ENCODE results near the gene VASP. TPM values are rescaled to one million over a fixed set of nuclear protein-coding genes. Genes with fewer than 3 reads are reported as not detected.

The VASP gene
- total RNA-seq, 1 experiment from 2014 or later: 144 TPM

- peak overlapping the region; percentile 81 for H3K4me3 Mint-ChIP-seq
- CTCF ChIA-PET: interaction anchor here (0.7 to 1.5 kb wide), 6 partner anchors 13 to 149 kb away, joined by 3 to 7 read pairs (median 4); no protein-coding TSS in a partner anchor
Measured at GRCh38 chr19:45492137-45492626, 15.1 kb upstream of the VASP start.

GRCh38 chr19:45492627-45493470 lies 14.4 kb upstream of the VASP start:
- H3K4me1 Mint-ChIP-seq: peaks cover 24% of the 10 kb centered on the region
- ATAC-seq (peak; percentile 65), DNase-seq (ENCODE audit: low spot score) (peak; percentile 88)
- peak overlapping the region; percentile 81 for H3K4me3 Mint-ChIP-seq
- POLR2A ChIA-PET: interaction anchor here (0.6 kb wide), 1 partner anchor 11 kb away, joined by 4 read pairs; no protein-coding TSS in a partner anchor
- peak overlapping the region; percentile 88 for H3K27ac Mint-ChIP-seq
- CTCF ChIA-PET: interaction anchor here (0.7 to 9.1 kb wide), 7 partner anchors 7 to 149 kb away, joined by 3 to 145 read pairs (median 4); no protein-coding TSS in a partner anchor
- no peaks in the 10 kb centered on the region for H3K9me3 Mint-ChIP-seq
- H3K27me3 Mint-ChIP-seq (ENCODE audit: low read depth): peaks cover 21% of the 10 kb centered on the region
- H3K36me3 Mint-ChIP-seq: peaks cover 3% of the 10 kb centered on the region; the same call in 1 of the 2 replicates
- TF ChIP-seq ETV6 (CRISPR knock-in tag; IDR thresholded peaks at IDR 0.05): peak; percentile 80
- no peak for TF ChIP-seq SMAD4 (CRISPR knock-in tag; IDR thresholded peaks at IDR 0.05)
- 0 out of 2 replicates have a peak, but pooled peaks have one; percentile 35 for TF ChIP-seq E2F5 (CRISPR knock-in tag; IDR thresholded peaks at IDR 0.05)
- 0 out of 2 replicates have a peak, but pooled peaks have one; percentile 14 for TF ChIP-seq USF1 (CRISPR knock-in tag; IDR thresholded peaks at IDR 0.05)
- no peak for TF ChIP-seq PRDM15 (CRISPR knock-in tag; IDR thresholded peaks at IDR 0.05)

More at GRCh38 chr19:45492137-45492626, 15.1 kb upstream of the VASP start:
- Mint-ChIP-seq H3K27ac (0 out of 2 replicates have a peak overlapping the region, but pooled peaks have one; percentile 46), H3K27me3 (ENCODE audit: low read depth) (peaks cover 15% of the 10 kb centered on the region), H3K9me3 (no peaks in the 10 kb centered on the region), H3K36me3 (peaks cover 3% of the 10 kb centered on the region; the same call in 1 of the 2 replicates), H3K4me1 (peaks cover 20% of the 10 kb centered on the region)
- no peak for TF ChIP-seq RORB (CRISPR knock-in tag; IDR thresholded peaks at IDR 0.05)
- TF ChIP-seq ATF3 (CRISPR knock-in tag; conservative IDR thresholded peaks at IDR 0.05): no peak
- TF ChIP-seq GTF2I (CRISPR knock-in tag; conservative IDR thresholded peaks at IDR 0.05): peak; percentile 66; the same call in 1 of the 2 replicates
- TF ChIP-seq FOXP4 (CRISPR knock-in tag; IDR thresholded peaks at IDR 0.05): no peak
- TF ChIP-seq MLX (CRISPR knock-in tag; IDR thresholded peaks at IDR 0.05): no peak
- TF ChIP-seq JAZF1 (CRISPR knock-in tag; IDR thresholded peaks at IDR 0.05): no peak
- no peak for TF ChIP-seq NR1H2 (CRISPR knock-in tag; IDR thresholded peaks at IDR 0.05)
- TF ChIP-seq E2F4 (CRISPR knock-in tag; IDR thresholded peaks at IDR 0.05; ENCODE audit: borderline replicate concordance, low read depth): no peak
- TF ChIP-seq PREB (CRISPR knock-in tag; IDR thresholded peaks at IDR 0.05; ENCODE audit: borderline replicate concordance): no peak
- TF ChIP-seq ZNF121 (CRISPR knock-in tag; IDR thresholded peaks at IDR 0.05): peak; percentile 96
- no peak for TF ChIP-seq ATF1 (CRISPR knock-in tag; IDR thresholded peaks at IDR 0.05)
- TF ChIP-seq ZNF263 (CRISPR knock-in tag; IDR thresholded peaks at IDR 0.05; ENCODE audit: low read depth): no peak
- TF ChIP-seq RELA (CRISPR knock-in tag; IDR thresholded peaks at IDR 0.05; ENCODE audit: borderline replicate concordance): no peak
- no peak for TF ChIP-seq EMX1 (CRISPR knock-in tag; IDR thresholded peaks at IDR 0.05)
- POLR2A ChIA-PET: interaction anchor here (0.6 kb wide), 1 partner anchor 11 kb away, joined by 4 read pairs; no protein-coding TSS in a partner anchor
- DNase-seq (ENCODE audit: low spot score) (no peak), ATAC-seq (no peak)

Data from WTC11 (cell line).